Heart left ventricle (tissue), 16 donors: ENCODE results near the gene STKLD1. TPM values are rescaled to one million over a fixed set of nuclear protein-coding genes. Genes with fewer than 3 reads are reported as not detected.
A peak's percentile ranks its signal among the peaks of the same experiment; 100 is the strongest.
"Not testable (repeated sequence)": the region's sequence is repeated elsewhere in the genome, so short reads cannot be mapped to it uniquely, and the experiment has no call there.

Source experiments
- ATAC-seq, 4 donors: fragments of 200-7000 bp; cut with Tn5 transposase; one replicate each; pipeline ENCODE4 v1.9.1; 2020 to 2022; ENCODE audit warnings: moderate library complexity in 4 of 4, mild to moderate bottlenecking in 3 of 4, moderate number of reproducible peaks in 1 of 4
- DNase-seq, 5 donors: peaks; one replicate each; pipeline ENCODE4 v3.0.0-alpha.2; 2020
- H3K27ac ChIP-seq, 12 donors: fragments of 200-600 bp; sonication (generic) in 4 of 12; one replicate each; pipeline versions ENCODE4 v1.5.0 to v1.8.0; 2016 to 2022; ENCODE audit warnings: mild to moderate bottlenecking in 2 of 12
- H3K27me3 ChIP-seq, 9 donors: fragments of 200-600 bp; sonication (generic) in 2 of 9; one replicate each; pipeline versions ENCODE4 v1.5.1 to v1.8.0; 2016 to 2022; ENCODE audit warnings: mild to moderate bottlenecking in 3 of 9
- H3K36me3 ChIP-seq, 9 donors: fragments of 200-600 bp; sonication (generic) in 2 of 9; one replicate each; pipeline versions ENCODE4 v1.5.0 to v1.8.0; 2018 to 2022; ENCODE audit warnings: mild to moderate bottlenecking in 2 of 9
- H3K4me1 ChIP-seq, 12 donors: fragments of 200-600 bp; sonication (generic) in 4 of 12; one replicate each; pipeline versions ENCODE4 v1.5.0 to v1.8.0; 2016 to 2022; ENCODE audit warnings: mild to moderate bottlenecking in 3 of 12
- H3K4me3 ChIP-seq, 12 donors: fragments of 200-600 bp; sonication (generic) in 4 of 12; one replicate each; pipeline versions ENCODE4 v1.5.0 to v1.8.0; 2017 to 2022; ENCODE audit warnings: mild to moderate bottlenecking in 9 of 12, moderate library complexity in 4 of 12
- H3K9me3 ChIP-seq, 12 donors: fragments of 200-600 bp; sonication (generic) in 4 of 12; one replicate each; pipeline versions ENCODE4 v1.5.0 to v1.8.0; 2016 to 2022; ENCODE audit warnings: mild to moderate bottlenecking in 1 of 12
- POLR2A ChIP-seq, 2 donors: fragments of 450-650 bp; IDR thresholded peaks; one replicate each; pipeline ENCODE4 v1.6.1; 2017; ENCODE audit warnings: antibody characterized with exemption in 2 of 2, mild to moderate bottlenecking in 2 of 2, moderate library complexity in 2 of 2
- WGBS, 4 donors: extraction: QIAGEN DNeasy Blood & Tissue Kit in 2 of 4; methylation state at CpG; one replicate each; pipeline versions ENCODE4 v1.1.5 to v1.1.7; 2013 to 2018; 5-methylcytosine and 5-hydroxymethylcytosine counted together
- intact Hi-C, 10 donors: fragments of 100-400 bp; cut with DNase I; formaldehyde crosslinking; loops; one replicate each; pipeline versions ENCODE4 v1.11.1 to v1.14.2; 2022
- polyA plus RNA-seq, 2 donors: library from polyadenylated mRNA; stranded (reverse); fragments of 200-250 nt; gene quantifications; one replicate each; pipeline ENCODE4 v1.2.3, GENCODE V29; 2013
- total RNA-seq, 9 donors: library from RNA; depleted of rRNA in 2 of 9; stranded (reverse); fragments of >200 nt in 2 of 9; fragmentation: NEBNext Ultra II Directional in 3 of 9; extraction: Animal tissue kit (Norgen Biotek cat#: 25700) in 3 of 9; gene quantifications; one replicate each; pipeline versions ENCODE4 v1.1.0 to v1.2.4, GENCODE V29; 2016 to 2023
- TF ChIP-seq, protein P1 (sequence below), 12 donors: fragments of 200-600 bp; sonication (generic) in 4 of 12; IDR thresholded peaks; one replicate each; pipeline versions ENCODE4 v1.5.0 to v1.8.0; 2018 to 2022; ENCODE audit warnings: antibody characterized with exemption in 12 of 12, mild to moderate bottlenecking in 5 of 12
- donor health status: ischemic (EF 13 %, LVEDD 7.1; RV severe dilation, severe dysfunction).
- donor health status: healthy with polysubstance abuse.
- donor health status: DM: no; HTN: yes; CAD: no.
- donor health status: DM: no; HTN: no; CAD: no.
- donor health status: ischemic (EF 25% LVEDD 6.9; RV normal size, moderate dysfunction).
- donor health status: ischemic (EF 25% LVEDD 5.7; RV mildly dilated, moderate dysfunction).
- donor health status: healthy.
- donor health status: DM: yes; HTN: yes; CAD: no.
- donor health status: ischemic (EF 35%, LVEDD 5.7; RV mildly dilated, moderate dysfunction).
- donor health status: nonischemic (EF 11% LVEDD 7.7; RV severe dilation, severe dysfunction).
- donor health status: DM: yes; HTN: yes; CAD: no.
- donor health status: PGD.
- donor health status: ischemic (EF 29% LVEDD 5.4; RV normal size, mild dysfunction).
- donor health status: nonischemic (EF 23%, LVEDD 6.1; RV moderate dilation, normal function).

Gene STKLD1
- total and polyA plus RNA-seq, 11 donors = 0.25 to 0.91 (median 0.46) TPM; not detected in 2

DNA sequence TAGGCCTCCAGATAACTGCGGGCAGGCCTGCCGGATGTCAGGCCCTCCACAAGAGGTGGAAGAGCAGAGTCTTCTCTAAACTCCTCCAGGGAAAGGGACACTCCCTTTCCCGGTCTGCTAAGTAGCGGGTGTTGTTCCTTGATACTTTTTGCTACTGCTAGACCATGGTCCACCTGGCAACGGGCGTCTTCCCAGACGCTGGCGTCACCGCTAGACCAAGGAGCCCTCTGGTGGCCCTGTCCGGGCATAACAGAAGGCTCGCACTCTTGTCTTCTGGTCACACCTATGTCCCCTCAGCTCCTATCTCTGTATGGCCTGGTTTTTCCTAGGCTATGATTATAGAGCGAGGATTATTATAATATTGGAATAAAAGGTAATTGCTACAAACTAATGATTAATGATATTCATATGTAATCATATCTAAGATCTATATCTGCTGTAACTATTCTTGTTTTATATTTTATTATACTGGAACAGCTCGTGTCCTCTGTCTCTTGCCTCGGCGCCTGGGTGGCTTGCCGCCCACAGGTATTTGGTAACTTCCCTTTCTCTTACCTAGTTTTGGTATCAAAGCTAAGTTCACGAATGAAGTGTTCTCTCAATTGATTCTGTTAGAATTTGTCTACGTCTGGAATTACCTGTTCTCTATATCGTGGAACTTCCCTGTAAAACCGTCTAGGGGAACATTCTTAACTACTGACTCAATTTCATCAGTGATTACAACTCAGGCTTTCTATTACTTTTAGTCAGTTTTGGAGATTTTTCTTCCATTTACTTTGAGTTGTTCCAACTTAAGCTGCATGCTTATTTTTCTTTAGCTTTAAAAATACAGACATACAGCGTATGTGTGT lies 46.6 kb upstream of the STKLD1 start:
- 56 to 59% (median 57%) methylated on average over 20 to 21 of the region's 21 CpGs for WGBS, 4 donors
- H3K9me3 ChIP-seq, H3K27ac ChIP-seq, H3K4me3 ChIP-seq, ATAC-seq, H3K4me1 ChIP-seq, H3K27me3 ChIP-seq: not testable (repeated sequence)
- intact Hi-C loops = loop anchor here in 9 of 10 donors (1.0 to 10.0 kb wide), 6 partner anchors 52 to 145 kb away; partner anchors contain the start of gene ABO (in 2 of the 9)
- TF ChIP-seq, protein P1, sequence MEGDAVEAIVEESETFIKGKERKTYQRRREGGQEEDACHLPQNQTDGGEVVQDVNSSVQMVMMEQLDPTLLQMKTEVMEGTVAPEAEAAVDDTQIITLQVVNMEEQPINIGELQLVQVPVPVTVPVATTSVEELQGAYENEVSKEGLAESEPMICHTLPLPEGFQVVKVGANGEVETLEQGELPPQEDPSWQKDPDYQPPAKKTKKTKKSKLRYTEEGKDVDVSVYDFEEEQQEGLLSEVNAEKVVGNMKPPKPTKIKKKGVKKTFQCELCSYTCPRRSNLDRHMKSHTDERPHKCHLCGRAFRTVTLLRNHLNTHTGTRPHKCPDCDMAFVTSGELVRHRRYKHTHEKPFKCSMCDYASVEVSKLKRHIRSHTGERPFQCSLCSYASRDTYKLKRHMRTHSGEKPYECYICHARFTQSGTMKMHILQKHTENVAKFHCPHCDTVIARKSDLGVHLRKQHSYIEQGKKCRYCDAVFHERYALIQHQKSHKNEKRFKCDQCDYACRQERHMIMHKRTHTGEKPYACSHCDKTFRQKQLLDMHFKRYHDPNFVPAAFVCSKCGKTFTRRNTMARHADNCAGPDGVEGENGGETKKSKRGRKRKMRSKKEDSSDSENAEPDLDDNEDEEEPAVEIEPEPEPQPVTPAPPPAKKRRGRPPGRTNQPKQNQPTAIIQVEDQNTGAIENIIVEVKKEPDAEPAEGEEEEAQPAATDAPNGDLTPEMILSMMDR (IDR thresholded peaks at IDR 0.05) = peak; percentile 39 to 67 (median 56)
- peak in 1 of 5 donors; percentile 62 for DNase-seq
- H3K36me3 ChIP-seq = peaks cover 0 to 51% (median 45%) of the 10 kb centered on the region in 9 donors

DNA sequence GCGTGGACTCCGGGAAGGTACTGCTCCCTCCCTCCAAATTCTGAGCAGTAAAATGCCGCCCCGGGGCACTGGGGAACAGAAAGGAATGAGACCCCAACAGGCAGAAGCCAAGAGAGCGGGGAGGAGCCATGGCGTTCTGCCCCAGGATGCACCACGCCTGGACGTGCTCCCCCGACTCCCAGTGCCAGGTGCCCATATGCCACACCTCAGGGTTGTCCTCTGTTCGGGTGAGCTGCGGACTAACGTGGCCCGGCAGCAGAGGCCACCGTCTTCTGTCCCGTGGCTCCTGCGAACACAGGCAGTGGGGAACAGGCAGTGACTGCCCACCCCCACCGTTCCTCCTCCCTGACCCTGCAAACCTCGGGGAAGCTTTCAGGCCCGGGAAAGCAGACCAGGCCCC lies 44.9 kb upstream of the STKLD1 start:
- WGBS, 4 donors = 82 to 89% (median 87%) methylated on average over 19 of the region's 19 CpGs
- TF ChIP-seq, protein P1 (IDR thresholded peaks at IDR 0.05) = no peak
- H3K36me3 ChIP-seq = peaks cover 0 to 51% (median 45%) of the 10 kb centered on the region in 9 donors

DNA sequence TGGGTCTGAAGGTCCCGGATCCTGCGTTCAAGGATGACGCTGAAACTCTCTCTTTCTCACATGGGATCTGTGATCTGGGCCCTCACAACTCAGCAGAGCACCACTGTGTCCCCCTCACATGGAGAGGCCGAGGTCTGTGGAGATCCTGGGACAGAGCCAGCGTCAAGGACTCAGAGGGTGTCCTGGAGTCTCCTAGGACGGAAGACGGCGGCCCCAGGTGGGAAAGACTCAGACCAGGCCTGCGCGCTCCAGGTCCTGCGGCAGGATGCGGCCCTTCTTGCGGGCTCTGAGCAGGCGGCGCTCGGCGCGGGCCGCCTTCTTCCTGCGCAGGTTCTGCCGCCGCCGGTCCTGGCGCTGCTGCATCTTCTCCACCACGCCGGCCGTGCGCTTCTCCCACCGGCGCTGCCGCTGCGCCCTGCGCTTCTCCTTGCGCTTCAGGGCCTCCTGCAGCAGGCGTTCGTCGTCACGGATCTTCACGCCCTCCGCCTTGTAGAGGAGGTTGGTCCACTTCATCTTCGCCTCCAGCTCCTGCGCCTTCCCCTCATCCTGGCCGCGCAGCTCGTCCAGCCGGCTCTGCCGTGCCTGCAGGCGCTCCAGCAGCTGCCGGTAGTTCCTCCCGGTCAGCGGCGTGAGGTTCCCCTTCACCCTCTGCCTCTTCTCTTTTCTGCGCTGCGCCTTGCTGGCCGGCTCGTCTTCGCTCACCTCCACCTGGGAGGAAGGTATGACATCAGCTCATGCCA lies 44.4 kb upstream of the STKLD1 start:
- peaks cover 6 to 25% (median 17%) of the 10 kb centered on the region in 12 donors for H3K4me1 ChIP-seq
- H3K9me3 ChIP-seq = no peaks in the 10 kb centered on the region
- TF ChIP-seq POLR2A (IDR thresholded peaks at IDR 0.05) = no peak
- TF ChIP-seq, protein P1 (IDR thresholded peaks at IDR 0.05) = no peak
- no peaks in the 10 kb centered on the region for H3K27me3 ChIP-seq
- H3K36me3 ChIP-seq = peaks cover 0 to 51% (median 45%) of the 10 kb centered on the region in 9 donors
- H3K27ac ChIP-seq = no peak overlapping the region
- intact Hi-C loops = loop anchor here in 3 of 10 donors (2.0 to 10.0 kb wide), 3 partner anchors 97 to 147 kb away; no protein-coding TSS in a partner anchor
- H3K4me3 ChIP-seq = no peak overlapping the region
- whole genome bisulfite sequencing, 4 donors = 95 to 97% (median 97%) methylated on average over 57 of the region's 57 CpGs
- no peak for ATAC-seq
- no peak for DNase-seq

More for the DNA sequence above, 44.9 kb upstream of the STKLD1 start:
- H3K27me3 ChIP-seq = no peaks in the 10 kb centered on the region
- intact Hi-C loops = loop anchor here in 2 of 10 donors (5.0 to 10.0 kb wide), 2 partner anchors 96 to 144 kb away; no protein-coding TSS in a partner anchor
- DNase-seq = peak in 1 of 5 donors; percentile 20
- peaks cover 4 to 19% (median 12%) of the 10 kb centered on the region in 12 donors for H3K4me1 ChIP-seq
- ATAC-seq = no peak
- no peaks in the 10 kb centered on the region for H3K9me3 ChIP-seq
- no peak overlapping the region for H3K4me3 ChIP-seq
- H3K27ac ChIP-seq = no peak overlapping the region

DNA sequence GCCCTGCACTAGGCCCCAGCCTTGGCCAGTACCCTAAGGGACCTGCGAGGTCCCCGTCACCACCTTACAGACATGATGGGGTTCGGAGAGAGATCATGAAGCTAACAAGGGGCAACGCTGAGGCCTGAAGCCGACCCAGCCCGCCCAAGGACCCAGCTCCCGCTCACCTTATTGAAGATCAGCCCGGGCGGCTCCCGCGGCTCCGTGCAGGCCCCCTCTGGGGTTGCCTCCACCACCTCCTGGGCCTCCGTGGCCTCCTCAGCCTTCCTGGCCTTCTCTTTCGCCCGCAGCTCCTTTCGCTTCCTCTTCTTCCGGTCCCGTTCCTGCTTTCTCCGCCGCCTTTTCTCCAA lies 43.8 kb upstream of the STKLD1 start:
- peaks cover 6 to 26% (median 19%) of the 10 kb centered on the region in 12 donors for H3K4me1 ChIP-seq
- H3K9me3 ChIP-seq = no peaks in the 10 kb centered on the region
- ATAC-seq (no peak), DNase-seq (peak in 1 of 5 donors; percentile 18)
- 88 to 92% (median 90%) methylated on average over 20 of the region's 20 CpGs for WGBS, 4 donors
- H3K4me3 ChIP-seq = no peak overlapping the region
- TF ChIP-seq POLR2A (IDR thresholded peaks at IDR 0.05) = no peak
- TF ChIP-seq, protein P1 (IDR thresholded peaks at IDR 0.05) = no peak
- H3K27me3 ChIP-seq = no peaks in the 10 kb centered on the region
- intact Hi-C loops = loop anchor here in 3 of 10 donors (2.0 to 10.0 kb wide), 3 partner anchors 98 to 148 kb away; no protein-coding TSS in a partner anchor
- H3K36me3 ChIP-seq = peaks cover 0 to 51% (median 45%) of the 10 kb centered on the region in 9 donors
- no peak overlapping the region for H3K27ac ChIP-seq
